AG09319 (cell line): ENCODE measurements around the gene KLRF1.

ENCODE experiments used
- DNase-seq: peaks from one replicate; pipeline ENCODE4 v3.0.0-alpha.2; 2010; ENCODE audit warnings: low read depth; ENCODE audit errors: extremely low read depth
- TF ChIP-seq, protein P1 (sequence below): IDR thresholded peaks from 2 replicates; pipeline ENCODE4 v1.5.1; 2011; ENCODE audit warnings: low read depth, mild to moderate bottlenecking, inconsistent platforms, low read length, moderate library complexity

The KLRF1 gene

DNA sequence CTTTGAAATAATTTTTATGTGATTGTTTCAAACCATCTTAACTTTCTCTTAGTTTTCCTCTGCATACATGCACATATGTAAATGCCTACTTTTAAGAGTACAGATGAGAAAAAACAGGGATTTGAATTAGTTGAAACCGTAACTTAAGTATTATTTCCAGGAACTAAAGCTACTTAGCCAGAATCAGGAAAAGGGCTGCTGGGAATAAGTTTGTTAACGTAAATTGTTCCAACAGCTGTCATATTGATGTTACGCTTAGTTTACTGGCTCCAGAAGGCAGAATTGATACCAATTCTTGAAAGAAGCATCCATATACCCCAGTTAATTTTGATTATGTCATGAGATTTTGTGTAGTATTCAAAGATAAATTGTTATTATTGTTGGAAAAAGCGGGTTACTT lies 17.9 kb upstream of the KLRF1 start:
- TF ChIP-seq, protein P1, sequence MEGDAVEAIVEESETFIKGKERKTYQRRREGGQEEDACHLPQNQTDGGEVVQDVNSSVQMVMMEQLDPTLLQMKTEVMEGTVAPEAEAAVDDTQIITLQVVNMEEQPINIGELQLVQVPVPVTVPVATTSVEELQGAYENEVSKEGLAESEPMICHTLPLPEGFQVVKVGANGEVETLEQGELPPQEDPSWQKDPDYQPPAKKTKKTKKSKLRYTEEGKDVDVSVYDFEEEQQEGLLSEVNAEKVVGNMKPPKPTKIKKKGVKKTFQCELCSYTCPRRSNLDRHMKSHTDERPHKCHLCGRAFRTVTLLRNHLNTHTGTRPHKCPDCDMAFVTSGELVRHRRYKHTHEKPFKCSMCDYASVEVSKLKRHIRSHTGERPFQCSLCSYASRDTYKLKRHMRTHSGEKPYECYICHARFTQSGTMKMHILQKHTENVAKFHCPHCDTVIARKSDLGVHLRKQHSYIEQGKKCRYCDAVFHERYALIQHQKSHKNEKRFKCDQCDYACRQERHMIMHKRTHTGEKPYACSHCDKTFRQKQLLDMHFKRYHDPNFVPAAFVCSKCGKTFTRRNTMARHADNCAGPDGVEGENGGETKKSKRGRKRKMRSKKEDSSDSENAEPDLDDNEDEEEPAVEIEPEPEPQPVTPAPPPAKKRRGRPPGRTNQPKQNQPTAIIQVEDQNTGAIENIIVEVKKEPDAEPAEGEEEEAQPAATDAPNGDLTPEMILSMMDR, result no peak
- DNase-seq, result no peak

DNA sequence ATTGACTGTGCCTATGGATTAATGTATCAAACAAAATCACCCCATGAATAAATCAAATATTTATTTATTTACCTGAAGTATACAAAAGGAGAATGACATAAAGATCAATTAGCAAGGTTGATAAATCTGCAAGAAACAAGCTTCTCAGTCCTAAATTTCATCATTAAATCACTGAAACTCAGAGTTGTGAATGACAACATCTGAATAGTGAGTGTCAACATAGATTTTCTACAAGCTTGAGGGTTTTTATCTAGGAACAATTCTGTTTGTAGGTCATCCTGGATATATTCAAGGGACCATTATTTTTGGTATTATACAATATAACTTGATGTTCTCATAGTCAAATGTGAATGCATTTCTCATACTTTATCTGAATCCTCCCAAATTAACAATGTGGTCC lies 17.4 kb upstream of the KLRF1 start:
- no peak for DNase-seq

DNA sequence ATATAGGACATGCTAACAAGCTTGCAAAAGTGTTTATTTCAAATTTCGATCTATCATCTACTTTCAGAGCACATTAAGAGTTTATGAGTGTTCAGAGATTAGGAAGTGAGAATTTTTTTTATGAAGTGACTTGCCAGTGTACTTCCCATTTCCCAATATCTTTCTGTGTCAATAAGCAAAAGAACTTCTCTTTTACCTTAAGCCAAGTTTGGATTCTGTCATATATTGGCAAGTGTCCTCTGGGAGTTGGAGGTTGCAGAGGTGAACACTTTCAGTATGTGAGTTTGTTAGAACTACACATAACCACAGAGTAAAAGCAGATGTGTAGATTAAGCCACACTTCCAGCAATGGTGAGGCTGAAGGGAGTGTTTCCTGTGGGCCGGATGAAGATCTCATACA lies 16.6 kb upstream of the KLRF1 start:
- TF ChIP-seq, protein P1, result no peak
- DNase-seq, result no peak

More for the DNA sequence above, 17.4 kb upstream of the KLRF1 start:
- TF ChIP-seq, protein P1, result no peak

DNA sequence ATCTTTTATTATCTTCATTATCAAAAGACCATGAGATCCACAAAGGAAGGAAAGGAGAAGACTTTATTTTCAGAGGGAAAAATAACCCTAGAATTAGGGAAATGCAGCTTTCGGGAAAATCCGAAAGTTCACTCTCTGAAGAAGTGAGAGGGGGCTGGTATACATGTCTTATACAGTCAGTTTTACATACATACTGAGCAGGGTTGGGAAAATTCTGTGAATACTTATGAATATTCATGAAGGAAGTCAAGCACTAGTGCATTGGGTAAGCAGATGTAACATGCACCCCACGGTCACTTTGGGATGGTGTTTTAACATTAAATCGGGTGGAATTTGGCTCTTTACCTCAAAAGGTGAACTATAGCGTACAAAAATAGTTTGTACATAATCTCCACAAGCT lies 15.7 kb upstream of the KLRF1 start:
- DNase-seq, result no peak
- TF ChIP-seq, protein P1, result no peak

DNA sequence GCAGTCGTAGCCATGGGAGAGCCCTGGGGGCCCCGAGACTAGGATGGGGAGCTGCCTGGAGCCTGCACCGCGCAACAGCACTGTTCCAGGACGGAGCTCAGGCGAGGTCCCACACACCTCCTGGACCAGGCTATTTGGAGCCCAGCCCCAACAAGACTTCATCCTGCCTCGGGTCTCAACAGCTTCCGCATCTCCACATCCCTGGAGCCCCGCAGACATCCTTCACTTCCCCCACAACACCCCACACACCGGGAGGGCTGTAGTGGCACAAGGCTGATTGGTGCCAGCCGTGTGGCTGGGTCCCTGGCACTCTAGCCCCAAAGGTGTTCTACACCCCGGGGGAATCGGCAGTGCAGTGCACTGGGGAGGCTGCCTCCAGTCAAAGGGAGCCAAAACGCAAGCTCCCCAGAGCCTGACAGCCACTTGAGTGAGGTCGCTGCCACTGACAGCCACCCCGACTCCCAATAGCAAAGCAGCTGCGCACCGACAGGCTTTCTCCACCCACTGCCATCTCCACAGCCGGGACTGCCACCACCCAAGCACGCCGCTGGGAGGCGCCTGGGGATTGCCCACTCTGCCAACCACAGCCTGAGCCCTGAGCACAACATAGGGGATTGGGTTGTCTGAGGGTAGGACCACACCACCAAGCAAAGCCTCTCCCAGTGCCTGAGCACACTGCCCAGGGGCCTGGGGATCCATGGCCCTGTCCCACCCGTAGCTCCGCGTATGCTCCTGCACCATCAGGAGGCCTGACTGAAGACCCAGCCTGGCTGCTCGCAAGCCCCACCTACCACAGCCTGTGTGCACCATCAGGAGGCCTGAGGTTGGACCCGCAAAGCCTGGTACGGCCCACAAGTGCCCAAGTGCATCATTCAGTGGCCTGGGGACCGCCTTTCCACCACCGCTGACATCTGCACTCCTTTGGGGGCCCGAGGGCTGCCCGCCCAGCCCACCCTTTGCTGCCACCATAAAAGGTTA lies 13.2 kb upstream of the KLRF1 start:
- no peak for DNase-seq

DNA sequence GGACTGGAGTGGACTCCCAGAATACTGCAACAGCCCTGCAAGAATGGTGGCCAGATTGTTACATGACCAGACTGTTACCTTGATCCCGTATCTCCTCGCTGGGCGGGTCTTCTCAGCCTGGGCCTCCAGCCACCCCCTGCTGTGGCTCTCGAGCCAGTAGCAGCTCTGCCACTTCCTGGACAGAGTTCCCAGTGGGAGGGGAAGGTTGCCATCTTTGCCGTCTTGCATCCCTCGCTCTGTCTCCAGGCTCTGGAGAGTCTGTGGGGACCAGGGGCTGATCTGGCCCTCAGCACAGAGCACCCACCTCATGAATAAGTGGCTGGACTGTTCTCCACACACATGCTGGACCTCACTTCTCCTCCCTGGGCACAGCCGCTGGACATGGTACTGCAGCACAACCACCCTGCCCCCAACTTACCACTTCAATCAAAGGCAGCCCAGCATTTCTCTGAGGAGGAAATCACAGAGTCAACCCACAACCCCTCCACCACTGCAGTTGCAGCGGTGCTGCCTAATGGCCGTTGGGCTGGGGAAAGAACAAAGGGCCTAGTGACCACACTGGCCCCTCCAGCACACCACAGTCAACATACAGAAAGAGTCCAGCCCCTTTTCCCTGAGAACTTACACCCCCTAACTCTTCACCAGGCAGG lies 6.9 kb upstream of the KLRF1 start:
- no peak for DNase-seq
- TF ChIP-seq, protein P1, result no peak

More for the DNA sequence above, 13.2 kb upstream of the KLRF1 start:
- TF ChIP-seq, protein P1, result peak; percentile 89

DNA sequence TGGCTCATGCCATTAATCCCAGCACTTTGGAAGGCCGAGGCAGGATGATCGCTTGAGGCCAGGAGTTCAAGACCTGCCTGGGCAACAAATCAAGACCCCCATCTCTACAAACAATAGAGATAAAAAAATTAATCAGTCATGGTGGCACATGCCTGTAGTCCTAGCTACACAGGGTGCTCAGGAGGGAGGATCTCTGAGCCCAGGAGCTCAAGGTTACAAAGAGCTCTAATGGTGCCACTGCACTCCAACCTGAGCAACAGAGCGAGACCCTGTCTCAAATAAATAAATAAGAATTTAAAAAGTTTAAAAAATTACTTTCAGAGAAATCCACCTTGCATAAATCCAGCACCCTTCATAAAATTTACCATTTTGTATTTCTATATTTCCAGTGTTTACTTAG lies 2.2 kb downstream of the KLRF1 start:
- no peak for DNase-seq
- TF ChIP-seq, protein P1, result no peak
